Fibroblast of lung (primary cell): Measurements from ENCODE around the gene MGAT5. TPM values are rescaled to one million over a fixed set of nuclear protein-coding genes. Genes with fewer than 3 reads are reported as not detected.

ENCODE experiments used
- DNase-seq, 2 donors: peaks; one replicate each; pipeline versions ENCODE4 v3.0.0 to v3.0.0-alpha.2; 2010; ENCODE audit warnings: low read depth in 2 of 2
- H2AFZ ChIP-seq: 2 replicates; pipeline ENCODE4 v1.5.1; 2012; ENCODE audit warnings: low read length, control low read depth, inconsistent platforms
- H3K27ac ChIP-seq: 2 replicates; pipeline ENCODE4 v1.5.1; 2011; ENCODE audit warnings: low read length, control low read depth; ENCODE audit not compliant: insufficient read depth
- H3K27me3 ChIP-seq: 2 replicates; pipeline ENCODE4 v1.5.1; 2011; ENCODE audit warnings: mild to moderate bottlenecking, low read length; ENCODE audit not compliant: control insufficient read depth, insufficient read depth
- H3K36me3 ChIP-seq: 2 replicates; pipeline ENCODE4 v1.5.1; 2011; ENCODE audit warnings: low read length; ENCODE audit not compliant: control insufficient read depth, insufficient read depth
- H3K4me1 ChIP-seq: 2 replicates; pipeline ENCODE4 v1.5.1; 2011; ENCODE audit warnings: low read length; ENCODE audit not compliant: control insufficient read depth, insufficient read depth; ENCODE audit errors: extremely low read depth
- H3K4me2 ChIP-seq: 2 replicates; pipeline ENCODE4 v1.5.1; 2011; ENCODE audit warnings: low read length, control low read depth; ENCODE audit not compliant: insufficient read depth; ENCODE audit errors: extremely low read depth
- H3K4me3 ChIP-seq, 4 experiments: fragments of 200-600 bp in 1 of 4; sonication (generic) in 1 of 4; replicated peaks in 1 of 4; 2 replicates each; pipeline ENCODE4 v1.5.1; 2011 to 2016; ENCODE audit warnings: low read length in 4 of 4, low read depth in 3 of 4, mild to moderate bottlenecking in 3 of 4, control low read depth in 2 of 4, inconsistent platforms in 1 of 4, mixed read lengths in 1 of 4; ENCODE audit not compliant: insufficient read depth in 1 of 4; ENCODE audit errors: control extremely low read depth in 1 of 4
- H3K79me2 ChIP-seq: 2 replicates; pipeline ENCODE4 v1.5.1; 2012; ENCODE audit warnings: mild to moderate bottlenecking, low read length, inconsistent platforms; ENCODE audit not compliant: control insufficient read depth, insufficient read depth
- H3K9ac ChIP-seq: 2 replicates; pipeline ENCODE4 v1.5.1; 2011; ENCODE audit warnings: mild to moderate bottlenecking, low read length, control low read depth; ENCODE audit not compliant: insufficient read depth
- H3K9me3 ChIP-seq: 2 replicates; pipeline ENCODE4 v1.5.1; 2012; ENCODE audit warnings: low read depth, low read length; ENCODE audit not compliant: control insufficient read depth, insufficient read depth
- H4K20me1 ChIP-seq: 2 replicates; pipeline ENCODE4 v1.5.1; 2011; ENCODE audit warnings: low read length; ENCODE audit not compliant: control insufficient read depth, insufficient read depth; ENCODE audit errors: extremely low read depth
- EZH2 ChIP-seq: IDR thresholded peaks from 2 replicates; pipeline ENCODE4 v1.5.1; 2012; ENCODE audit warnings: low read length, control low read depth, mild to moderate bottlenecking; ENCODE audit errors: missing control alignments
- polyA plus RNA-seq, 2 donors: library from polyadenylated mRNA; depleted of rRNA in 1 of 2; stranded (reverse) in 1 of 2; unstranded in 1 of 2; fragments of >200 nt; gene quantifications; 2 replicates each; pipeline ENCODE4 v1.2.1, GENCODE V29; 2011 to 2012; ENCODE audit warnings: missing spikeins in 1 of 2
- total RNA-seq: library from RNA; depleted of rRNA; stranded (reverse); fragments of >200 nt; gene quantifications from 2 replicates; pipeline ENCODE4 v1.2.1, GENCODE V29; 2014
- TF ChIP-seq, protein P1 (sequence below), 2 donors: IDR thresholded peaks in 1 of 2; conservative IDR thresholded peaks in 1 of 2; 1 replicate in 1 of 2; 2 replicates in 1 of 2; pipeline ENCODE4 v1.5.1; 2011 to 2012; ENCODE audit warnings: low read length in 2 of 2, control low read depth in 1 of 2, inconsistent platforms in 1 of 2, low read depth in 1 of 2, mild to moderate bottlenecking in 1 of 2

MGAT5 gene
- total and polyA plus RNA-seq, 2 donors (not counting 1 experiment from before 2014, with no cell fraction given), result 270 to 301 TPM

- no peaks in the 10 kb centered on the region for H4K20me1 ChIP-seq
- no peak overlapping the region for H2AFZ ChIP-seq
- peaks cover 63% of the 10 kb centered on the region for H3K4me1 ChIP-seq
- no peak for TF ChIP-seq EZH2
- TF ChIP-seq, protein P1, sequence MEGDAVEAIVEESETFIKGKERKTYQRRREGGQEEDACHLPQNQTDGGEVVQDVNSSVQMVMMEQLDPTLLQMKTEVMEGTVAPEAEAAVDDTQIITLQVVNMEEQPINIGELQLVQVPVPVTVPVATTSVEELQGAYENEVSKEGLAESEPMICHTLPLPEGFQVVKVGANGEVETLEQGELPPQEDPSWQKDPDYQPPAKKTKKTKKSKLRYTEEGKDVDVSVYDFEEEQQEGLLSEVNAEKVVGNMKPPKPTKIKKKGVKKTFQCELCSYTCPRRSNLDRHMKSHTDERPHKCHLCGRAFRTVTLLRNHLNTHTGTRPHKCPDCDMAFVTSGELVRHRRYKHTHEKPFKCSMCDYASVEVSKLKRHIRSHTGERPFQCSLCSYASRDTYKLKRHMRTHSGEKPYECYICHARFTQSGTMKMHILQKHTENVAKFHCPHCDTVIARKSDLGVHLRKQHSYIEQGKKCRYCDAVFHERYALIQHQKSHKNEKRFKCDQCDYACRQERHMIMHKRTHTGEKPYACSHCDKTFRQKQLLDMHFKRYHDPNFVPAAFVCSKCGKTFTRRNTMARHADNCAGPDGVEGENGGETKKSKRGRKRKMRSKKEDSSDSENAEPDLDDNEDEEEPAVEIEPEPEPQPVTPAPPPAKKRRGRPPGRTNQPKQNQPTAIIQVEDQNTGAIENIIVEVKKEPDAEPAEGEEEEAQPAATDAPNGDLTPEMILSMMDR (conservative IDR thresholded peaks at IDR 0.05 in 1 of 2, IDR thresholded peaks at IDR 0.05 in 1 of 2; ENCODE audit: low read depth in 1 of 2, low read length in 2 of 2), result no peak
- H3K4me3 ChIP-seq, result no peak overlapping the region
- peak overlapping the region; percentile 77 for H3K27ac ChIP-seq
- peak; percentile 33 to 52 for DNase-seq
- H3K4me2 ChIP-seq, result peak overlapping the region; percentile 71
- H3K9ac ChIP-seq, result no peak overlapping the region
- H3K36me3 ChIP-seq, result peaks cover 4% of the 10 kb centered on the region
- no peaks in the 10 kb centered on the region for H3K79me2 ChIP-seq
- no peaks in the 10 kb centered on the region for H3K27me3 ChIP-seq
- H3K9me3 ChIP-seq, result no peaks in the 10 kb centered on the region
Observed at GRCh38 chr2:134408386-134408785, 154.5 kb downstream of the MGAT5 start.

DNA sequence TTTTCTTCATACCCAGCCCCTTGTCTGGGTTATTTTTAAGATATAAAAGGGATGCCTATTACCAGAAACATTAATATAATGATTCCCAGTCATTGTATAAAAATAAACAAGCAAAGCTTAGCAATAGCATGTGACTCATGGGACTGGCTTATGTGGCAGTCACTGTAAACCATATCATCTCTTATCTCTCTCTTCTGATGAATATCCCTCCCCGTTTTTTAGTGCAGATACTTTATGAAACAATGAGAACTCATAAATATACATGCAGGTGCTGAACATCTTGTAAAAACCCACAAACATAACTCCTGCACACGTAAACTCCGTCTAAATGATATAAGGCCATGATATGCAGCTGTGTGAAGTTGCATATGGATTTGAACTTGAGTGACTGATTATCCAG lies 154.9 kb downstream of the MGAT5 start:
- Histone ChIP-seq H3K9me3 (no peaks in the 10 kb centered on the region), H3K27ac (peak overlapping the region; percentile 77), H2AFZ (no peak overlapping the region), H3K4me3 (no peak overlapping the region), H3K9ac (no peak overlapping the region), H3K4me1 (peaks cover 65% of the 10 kb centered on the region), H3K27me3 (no peaks in the 10 kb centered on the region), H3K79me2 (no peaks in the 10 kb centered on the region), H3K4me2 (no peak overlapping the region), H4K20me1 (no peaks in the 10 kb centered on the region), H3K36me3 (peaks cover 4% of the 10 kb centered on the region)
- peak; percentile 52 to 71 for DNase-seq
- TF ChIP-seq, protein P1 (conservative IDR thresholded peaks at IDR 0.05 in 1 of 2, IDR thresholded peaks at IDR 0.05 in 1 of 2; ENCODE audit: low read depth in 1 of 2, low read length in 2 of 2), result no peak
- no peak for TF ChIP-seq EZH2

DNA sequence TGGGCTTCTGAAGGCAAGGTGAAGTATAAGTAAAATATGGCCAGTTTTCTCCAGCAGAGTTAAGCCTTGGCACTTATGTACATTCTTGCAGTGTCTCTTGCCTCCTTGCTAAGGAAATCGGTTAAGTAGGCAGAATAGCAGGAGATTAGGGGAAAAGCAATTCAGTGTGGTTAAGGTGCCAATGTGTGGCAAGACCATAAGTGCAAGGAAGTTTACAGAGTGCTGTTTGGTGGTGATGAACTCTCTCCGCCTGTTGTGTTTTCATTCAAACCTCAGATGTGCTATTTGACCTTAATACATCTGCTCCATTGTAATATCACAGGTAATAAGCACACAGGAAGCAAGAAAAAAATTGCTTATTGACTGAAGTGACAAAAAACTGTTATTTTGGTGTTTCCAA lies 156.1 kb downstream of the MGAT5 start:
- no peak for TF ChIP-seq EZH2
- TF ChIP-seq, protein P1 (conservative IDR thresholded peaks at IDR 0.05 in 1 of 2, IDR thresholded peaks at IDR 0.05 in 1 of 2; ENCODE audit: low read depth in 1 of 2, low read length in 2 of 2), result no peak
- Histone ChIP-seq H4K20me1 (no peaks in the 10 kb centered on the region), H3K9me3 (no peaks in the 10 kb centered on the region), H3K4me2 (no peak overlapping the region), H3K4me1 (peaks cover 63% of the 10 kb centered on the region), H3K27ac (no peak overlapping the region), H3K9ac (no peak overlapping the region), H3K36me3 (peaks cover 2% of the 10 kb centered on the region), H3K27me3 (no peaks in the 10 kb centered on the region), H2AFZ (no peak overlapping the region), H3K4me3 (no peak overlapping the region), H3K79me2 (no peaks in the 10 kb centered on the region)
- no peak for DNase-seq
